Umbilical cord (tissue), 2 donors: ENCODE measurements around the gene IL4I1. TPM values are rescaled to one million over a fixed set of nuclear protein-coding genes. Genes with fewer than 3 reads are reported as not detected.

Source experiments
- DNase-seq: peaks from one replicate; pipeline ENCODE4 v3.0.0-alpha.2; 2015; ENCODE audit warnings: low spot score
- total RNA-seq: library from RNA; depleted of rRNA; stranded (reverse); fragments of >200 nt; gene quantifications from one replicate; pipeline ENCODE4 v1.2.3, GENCODE V29; 2014; ENCODE audit warnings: low replicate concordance; ENCODE audit not compliant: insufficient read depth

Gene IL4I1
- total RNA-seq, 1 donor from 2014 or later, result 1.4 TPM

- DNase-seq, result no peak
These were observed 955 bp downstream of the IL4I1 start for GRCh38 chr19:49895566-49896297.

DNA sequence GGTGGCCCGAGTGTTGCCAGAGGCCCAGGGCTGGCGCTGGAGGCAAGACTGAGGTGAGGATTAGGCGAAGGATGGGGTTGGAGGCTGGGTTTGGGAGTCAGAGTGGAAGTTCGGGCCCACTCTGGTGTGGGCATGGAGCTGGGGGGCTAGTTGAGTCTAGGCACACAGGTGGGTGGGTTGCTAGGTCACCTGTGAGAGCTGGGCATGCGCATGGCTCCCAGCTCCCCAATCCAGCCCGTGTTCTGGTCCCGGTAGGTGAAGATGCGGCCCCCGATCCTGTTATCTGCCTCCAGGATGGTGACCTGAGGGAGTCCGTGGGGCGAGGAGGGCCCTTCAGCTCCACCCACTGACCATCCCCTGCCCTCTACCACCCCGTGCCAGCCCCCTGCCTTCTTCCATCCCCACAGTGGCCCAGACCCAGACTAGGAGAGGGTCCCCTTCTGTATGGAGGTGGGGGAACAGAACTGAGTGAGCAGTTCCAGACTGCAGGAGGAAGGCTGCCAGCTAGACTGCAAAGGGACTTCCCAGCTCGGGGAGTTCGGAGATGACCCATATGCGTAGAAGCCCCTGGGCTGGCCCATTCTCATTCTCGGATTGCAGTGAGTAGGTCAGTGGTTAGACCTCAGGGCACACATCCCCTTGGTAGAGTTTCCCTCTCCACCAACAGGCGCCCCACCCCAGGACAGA, 1.7 kb downstream of the IL4I1 start:
- DNase-seq, result no peak

GRCh38 chr19:49894011-49894664, 2.5 kb downstream of the IL4I1 start:
- no peak for DNase-seq

DNA sequence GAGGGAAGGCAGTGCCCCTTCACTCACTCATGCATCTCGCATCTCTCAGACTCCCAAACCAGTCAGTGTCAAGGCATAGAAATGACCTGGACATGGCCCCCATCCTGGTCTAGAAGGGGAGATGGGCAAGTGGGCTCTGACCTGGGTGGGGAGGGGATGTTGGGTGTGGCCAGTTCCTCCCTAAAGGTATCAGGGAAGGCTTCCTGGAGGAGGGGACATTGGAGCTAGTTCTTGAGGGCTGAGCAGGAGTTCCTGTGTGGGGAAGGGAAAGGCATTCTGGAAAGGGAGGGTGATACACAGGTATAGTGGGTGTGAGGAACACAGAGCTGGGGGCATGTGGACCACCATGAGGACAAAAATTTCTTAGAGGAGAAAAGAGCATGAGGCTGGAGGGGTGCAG, 4.0 kb downstream of the IL4I1 start:
- no peak for DNase-seq

DNA sequence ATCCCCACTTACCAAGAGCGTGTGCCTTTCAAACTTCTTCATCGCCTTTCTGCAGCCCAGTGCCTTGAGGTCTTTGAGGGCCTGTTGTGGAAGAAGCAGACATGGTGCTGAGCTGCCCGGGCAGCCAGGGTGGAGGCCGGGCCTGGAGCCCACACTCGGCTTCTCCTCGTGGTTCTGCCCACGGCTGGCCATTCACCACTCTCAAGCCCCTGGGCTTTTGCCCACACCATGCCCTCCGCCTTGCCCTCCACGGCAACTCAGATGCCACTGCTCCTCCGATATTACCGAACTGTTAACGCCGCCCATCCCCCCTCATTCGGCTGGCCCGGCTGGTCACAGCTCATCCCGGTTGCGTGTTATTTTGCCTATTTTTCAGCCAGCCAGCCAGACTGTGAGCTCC, 5.3 kb downstream of the IL4I1 start:
- no peak for DNase-seq

DNA sequence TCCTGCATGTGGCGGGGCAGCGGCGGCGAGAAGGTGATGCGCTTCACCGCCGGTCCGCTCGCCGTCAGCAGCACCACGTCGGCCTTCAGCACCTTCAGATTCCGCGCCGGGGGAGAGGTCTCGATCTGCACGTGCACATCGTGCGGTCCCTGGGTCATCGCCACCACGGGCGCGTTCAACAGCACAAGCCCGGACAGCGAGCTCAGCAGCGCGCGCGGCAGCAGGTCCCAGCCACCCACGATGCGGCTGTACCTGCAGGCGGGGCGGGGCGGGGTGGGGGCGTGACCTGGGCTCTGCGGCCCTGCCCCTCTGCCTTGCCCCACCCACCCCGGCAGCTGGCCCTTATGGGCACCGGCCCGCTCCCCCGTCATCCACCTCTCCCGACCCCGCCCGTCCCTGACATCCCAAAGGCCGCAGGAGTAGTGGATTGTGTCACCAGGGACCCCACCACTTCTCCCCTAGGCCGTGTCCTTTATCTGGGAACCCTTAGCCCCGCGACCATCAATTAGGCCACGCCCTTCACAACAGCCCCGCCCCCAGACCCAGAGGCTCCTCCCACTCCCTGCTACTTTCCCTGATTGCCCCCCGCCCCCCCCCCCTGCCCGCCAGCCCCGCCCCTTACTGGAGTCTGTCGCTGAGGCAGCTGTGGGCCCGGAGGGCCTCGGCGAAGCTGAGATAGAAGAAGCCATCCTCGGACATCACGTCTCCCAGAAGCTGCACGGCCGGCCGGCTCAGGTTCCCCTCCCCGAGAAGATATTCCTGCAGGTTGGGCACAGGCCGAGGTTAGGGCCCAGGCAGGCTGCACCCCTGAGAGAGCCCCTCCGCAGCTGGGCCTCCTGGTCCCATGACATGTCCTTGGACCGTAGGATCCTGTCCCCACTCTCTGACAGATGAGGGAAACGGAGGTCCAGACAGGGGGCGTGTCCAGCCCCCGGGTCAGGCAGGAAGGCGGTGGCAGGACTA, 6.1 kb downstream of the IL4I1 start:
- DNase-seq, result no peak

DNA sequence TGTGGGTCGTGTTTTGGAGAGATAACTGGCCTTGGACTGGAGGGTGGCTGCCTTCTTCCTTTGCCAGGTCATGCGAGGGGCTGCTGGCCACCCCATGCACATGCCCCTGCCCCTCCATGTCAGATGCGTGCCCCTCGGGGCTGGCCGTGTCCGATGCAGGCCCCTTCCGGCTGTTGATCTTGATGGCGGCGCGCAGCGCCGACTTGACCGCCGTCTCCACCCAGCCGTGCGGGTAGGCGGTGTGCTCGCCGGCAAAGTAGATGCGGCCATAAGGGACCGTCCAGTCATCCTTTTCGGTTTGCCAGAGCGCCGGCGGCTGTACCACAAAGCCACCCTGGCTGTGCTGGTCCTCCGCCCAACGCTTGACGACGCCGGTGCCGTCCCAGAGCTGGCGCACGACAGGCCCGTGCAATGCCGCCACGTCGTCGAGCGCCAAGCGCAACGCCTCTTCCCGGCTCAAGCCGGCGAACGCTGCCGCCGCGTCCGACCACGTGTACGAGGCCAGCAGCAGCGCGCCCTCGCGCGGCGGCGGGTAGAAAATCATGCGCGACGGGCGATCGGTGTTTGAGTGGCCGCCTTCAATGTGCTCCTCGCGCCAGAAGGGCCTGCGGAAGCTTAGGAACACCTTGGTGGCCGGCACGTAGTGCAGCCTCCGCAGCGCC, 6.9 kb downstream of the IL4I1 start:
- DNase-seq, result peak; percentile 56

- DNase-seq, result no peak
These were observed 7.5 kb downstream of the IL4I1 start for GRCh38 chr19:49889038-49889686.

DNA sequence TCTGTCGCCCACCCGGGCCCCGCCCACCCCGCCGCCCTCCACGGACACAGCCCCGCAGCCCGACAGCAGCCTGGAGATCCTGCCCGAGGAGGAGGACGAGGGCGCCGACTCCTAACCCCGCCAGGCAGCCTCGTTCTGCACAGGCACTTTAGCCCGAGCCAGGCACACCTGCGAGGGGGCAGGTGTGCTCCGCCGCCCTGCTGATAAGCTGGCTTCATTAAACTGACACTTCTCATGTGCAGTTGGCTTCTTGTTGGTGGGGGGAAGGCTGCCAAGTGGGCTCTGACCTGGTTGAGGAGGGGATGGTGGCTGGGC, 8.2 kb downstream of the IL4I1 start:
- DNase-seq, result no peak

GRCh38 chr19:49887665-49888509, 8.8 kb downstream of the IL4I1 start:
- DNase-seq, result no peak

DNA sequence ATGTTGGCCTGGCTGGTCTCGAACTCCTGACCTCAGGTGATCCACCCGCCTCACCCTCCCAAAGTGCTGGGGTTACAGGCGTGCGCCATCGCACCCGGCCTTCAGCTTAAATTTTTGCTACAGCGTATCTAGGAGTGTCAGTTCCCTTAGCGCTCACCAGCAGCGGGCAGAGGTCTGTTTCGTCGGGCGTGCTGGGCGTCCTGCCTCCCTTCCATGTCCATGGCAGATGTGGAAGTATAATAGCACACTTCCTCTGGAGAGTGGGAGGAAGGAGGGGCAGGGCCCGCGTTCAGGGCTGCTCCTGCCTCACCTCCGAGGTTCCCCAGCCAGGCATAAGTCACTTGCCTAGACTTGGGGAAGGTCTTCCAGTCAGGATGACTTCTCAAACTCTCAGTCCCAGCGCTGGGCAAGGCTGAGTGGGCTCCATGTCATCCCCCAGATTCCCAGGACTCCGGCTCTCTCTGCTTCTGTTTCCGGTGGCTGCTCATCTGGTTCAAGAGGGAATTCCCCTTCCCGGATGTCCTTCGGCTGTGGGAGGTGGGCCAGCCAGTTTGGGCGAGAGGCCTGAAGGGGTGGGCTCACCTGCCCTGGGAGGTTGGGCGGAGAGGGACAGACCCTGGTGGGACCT, 9.5 kb downstream of the IL4I1 start:
- DNase-seq, result no peak

DNA sequence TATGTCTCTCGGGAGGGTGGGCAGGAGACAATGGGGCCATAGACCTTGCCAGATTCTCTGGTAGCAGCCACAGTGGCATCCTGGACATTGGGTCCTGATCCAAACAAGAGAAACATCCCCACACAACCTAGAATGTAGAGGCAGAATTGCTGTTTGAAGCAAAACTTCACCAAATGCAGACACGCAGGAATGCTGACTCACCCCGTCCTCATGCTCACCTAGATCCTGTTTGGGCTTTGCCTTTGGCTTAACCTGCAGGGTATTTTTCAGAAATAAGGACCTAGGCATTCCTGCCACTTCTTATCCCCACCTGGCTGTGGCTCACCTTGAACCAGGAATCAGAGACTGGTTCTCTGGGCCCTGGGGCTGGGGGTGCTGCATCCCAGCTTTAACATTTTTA, 11.9 kb downstream of the IL4I1 start:
- no peak for DNase-seq

DNA sequence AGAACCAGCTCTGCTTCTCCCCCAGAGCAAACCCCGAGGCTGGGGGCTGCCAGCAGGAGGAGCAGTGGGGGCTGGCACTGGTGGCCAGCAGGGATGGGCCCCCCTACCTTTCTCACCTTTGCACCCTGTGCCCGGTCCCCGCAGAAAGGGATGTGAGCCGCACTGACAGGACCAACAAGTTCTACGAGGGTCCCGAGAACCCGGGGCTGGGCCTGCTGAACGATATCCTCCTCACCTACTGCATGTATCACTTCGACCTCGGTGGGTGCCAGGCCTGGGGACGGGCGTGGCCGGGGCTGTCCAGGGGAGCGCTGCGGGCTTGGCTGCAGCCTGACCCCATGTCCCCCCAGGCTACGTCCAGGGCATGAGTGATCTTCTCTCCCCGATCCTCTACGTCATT, 12.6 kb downstream of the IL4I1 start:
- no peak for DNase-seq

- DNase-seq, result no peak
These were observed 13.6 kb downstream of the IL4I1 start for GRCh38 chr19:49883094-49883493.

DNA sequence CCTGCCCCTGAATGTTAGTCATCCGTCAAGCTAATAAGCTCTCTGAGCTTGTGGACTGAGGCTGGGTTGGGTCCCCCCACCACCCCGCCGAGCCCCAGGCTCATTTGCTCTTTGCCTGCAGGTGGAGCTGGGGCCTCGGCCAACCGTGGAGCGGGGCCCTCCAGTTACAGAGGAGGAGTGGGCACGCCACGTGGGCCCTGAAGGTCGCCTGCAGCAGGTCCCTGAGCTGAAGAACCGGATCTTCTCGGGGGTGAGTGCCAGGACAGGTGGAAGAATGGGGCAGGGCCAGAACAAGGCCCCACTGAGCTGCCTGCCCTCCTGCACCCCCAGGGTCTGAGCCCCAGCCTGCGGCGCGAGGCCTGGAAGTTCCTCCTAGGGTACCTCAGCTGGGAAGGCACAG, 14.0 kb downstream of the IL4I1 start:
- no peak for DNase-seq

DNA sequence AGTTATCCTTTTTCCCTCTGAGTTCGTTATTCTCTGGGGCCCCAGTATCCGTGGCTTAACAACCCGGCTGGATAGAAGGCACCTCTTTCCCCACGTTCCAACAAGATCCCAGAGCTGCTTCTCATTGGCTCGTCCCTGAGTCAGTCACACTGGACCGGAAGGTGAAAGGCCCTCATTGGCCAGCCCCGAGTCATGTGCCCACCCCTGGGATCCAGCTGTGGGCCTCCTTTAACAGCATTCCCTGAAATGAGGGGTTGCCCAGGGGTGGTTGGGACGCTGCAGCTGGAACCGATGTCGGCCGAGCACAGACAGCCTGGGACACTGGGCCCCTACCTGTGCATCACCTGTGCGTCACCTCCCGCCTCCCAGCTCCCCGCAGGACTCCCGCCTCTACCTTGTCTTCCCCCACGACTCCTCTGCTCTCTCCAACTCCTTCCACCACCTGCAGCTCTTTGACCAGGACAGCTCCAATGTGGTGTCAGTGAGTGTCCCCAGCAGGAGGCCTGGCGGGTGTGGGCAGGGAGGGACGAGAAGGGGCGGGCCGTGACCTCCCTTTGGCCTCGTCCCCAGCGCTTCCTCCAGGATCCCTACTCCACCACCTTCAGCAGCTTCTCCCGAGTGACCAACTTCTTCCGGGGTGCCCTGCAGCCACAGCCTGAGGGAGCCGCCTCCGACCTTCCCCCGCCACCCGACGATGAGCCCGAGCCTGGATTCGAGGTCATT, 14.9 kb downstream of the IL4I1 start:
- no peak for DNase-seq

DNA sequence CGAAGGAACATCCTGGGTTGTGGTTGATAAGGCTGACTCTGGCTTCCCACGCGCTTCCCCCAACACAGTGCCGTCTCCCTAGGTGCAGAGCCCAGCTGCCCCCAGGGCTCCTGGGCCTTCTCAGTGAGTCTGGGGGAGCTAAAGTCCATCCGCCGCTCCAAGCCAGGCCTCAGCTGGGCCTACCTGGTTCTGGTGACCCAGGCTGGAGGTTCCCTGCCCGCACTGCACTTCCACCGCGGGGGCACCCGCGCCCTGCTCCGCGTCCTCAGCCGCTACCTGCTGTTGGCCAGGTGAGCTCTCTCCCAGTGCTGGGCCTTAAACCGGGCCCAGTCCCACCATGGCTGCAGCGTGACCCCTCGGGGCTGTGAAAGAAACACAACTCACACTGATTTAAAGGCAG, 15.5 kb downstream of the IL4I1 start:
- no peak for DNase-seq

DNA sequence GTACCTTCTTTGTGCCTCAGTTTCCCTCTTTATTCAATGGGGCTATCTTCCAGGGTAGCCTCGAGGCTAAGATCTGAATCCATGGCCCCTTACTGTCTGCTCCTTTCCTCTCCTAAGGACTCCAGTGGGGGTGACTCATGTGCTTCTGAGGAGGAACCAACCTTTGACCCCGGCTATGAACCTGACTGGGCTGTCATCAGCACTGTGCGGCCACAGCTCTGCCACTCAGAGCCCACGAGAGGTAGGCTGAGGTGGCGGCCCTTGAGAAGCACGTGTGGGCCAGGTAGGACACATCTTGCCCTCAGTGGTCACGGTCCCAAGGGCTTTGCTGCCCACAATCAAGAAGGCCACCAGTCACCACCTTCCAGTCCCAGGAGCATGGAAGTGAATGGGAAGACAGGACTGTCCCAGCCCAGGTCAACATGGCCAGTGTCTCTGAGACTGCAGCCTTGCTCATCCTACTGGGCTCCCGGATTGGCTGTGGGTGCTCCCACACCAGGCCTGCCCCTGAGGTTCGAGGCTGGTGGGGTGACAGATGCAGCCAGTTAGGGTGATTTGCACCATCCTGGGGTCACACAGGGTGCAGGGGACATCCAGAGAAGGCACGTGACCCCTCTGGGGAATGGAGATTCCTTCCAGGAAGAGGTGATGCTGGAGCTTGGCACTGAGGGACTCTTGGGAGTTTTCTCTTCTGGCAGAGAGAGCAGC, 16.4 kb downstream of the IL4I1 start:
- no peak for DNase-seq
